Stomach (tissue), 4 donors: ENCODE measurements around the gene ZFX.

ENCODE experiments used
- POLR2A ChIP-seq, 4 donors: fragments of 450-650 bp; IDR thresholded peaks; one replicate each; pipeline ENCODE4 v1.6.1; 2016; ENCODE audit warnings: antibody characterized with exemption in 4 of 4, control low read depth in 2 of 4, mild to moderate bottlenecking in 1 of 4, moderate library complexity in 1 of 4
- TF ChIP-seq, protein P1 (sequence below), 7 experiments: fragments of 450-650 bp in 4 of 7; fragments of 200-600 bp in 3 of 7; sonication (generic) in 3 of 7; IDR thresholded peaks; one replicate each; pipeline ENCODE4 v1.5.1; 2016 to 2019; ENCODE audit warnings: antibody characterized with exemption in 7 of 7, control low read depth in 2 of 7, mild to moderate bottlenecking in 1 of 7

DNA sequence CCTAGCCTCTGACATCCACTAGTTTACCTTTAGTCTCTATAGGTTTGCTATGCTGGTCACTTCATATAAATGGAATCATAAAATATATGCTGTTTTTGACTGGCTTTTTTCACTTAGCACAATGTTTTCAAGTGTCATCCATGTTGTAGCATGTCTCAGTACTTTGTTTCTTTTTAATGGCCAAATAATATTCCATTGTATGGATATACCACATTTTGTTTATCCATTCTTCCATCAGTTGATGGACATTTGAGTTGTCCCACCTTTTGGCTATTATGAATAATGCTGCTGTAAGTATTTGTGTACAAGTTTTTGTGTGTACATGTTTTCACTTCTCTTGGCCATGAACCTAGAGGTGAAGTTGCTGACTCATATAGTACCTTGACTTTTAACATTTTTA is 75.7 kb downstream of the ZFX start:
- no peak for TF ChIP-seq POLR2A (IDR thresholded peaks at IDR 0.05)
- TF ChIP-seq, protein P1, sequence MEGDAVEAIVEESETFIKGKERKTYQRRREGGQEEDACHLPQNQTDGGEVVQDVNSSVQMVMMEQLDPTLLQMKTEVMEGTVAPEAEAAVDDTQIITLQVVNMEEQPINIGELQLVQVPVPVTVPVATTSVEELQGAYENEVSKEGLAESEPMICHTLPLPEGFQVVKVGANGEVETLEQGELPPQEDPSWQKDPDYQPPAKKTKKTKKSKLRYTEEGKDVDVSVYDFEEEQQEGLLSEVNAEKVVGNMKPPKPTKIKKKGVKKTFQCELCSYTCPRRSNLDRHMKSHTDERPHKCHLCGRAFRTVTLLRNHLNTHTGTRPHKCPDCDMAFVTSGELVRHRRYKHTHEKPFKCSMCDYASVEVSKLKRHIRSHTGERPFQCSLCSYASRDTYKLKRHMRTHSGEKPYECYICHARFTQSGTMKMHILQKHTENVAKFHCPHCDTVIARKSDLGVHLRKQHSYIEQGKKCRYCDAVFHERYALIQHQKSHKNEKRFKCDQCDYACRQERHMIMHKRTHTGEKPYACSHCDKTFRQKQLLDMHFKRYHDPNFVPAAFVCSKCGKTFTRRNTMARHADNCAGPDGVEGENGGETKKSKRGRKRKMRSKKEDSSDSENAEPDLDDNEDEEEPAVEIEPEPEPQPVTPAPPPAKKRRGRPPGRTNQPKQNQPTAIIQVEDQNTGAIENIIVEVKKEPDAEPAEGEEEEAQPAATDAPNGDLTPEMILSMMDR (IDR thresholded peaks at IDR 0.05) = no peak
